Measurements from ENCODE around the gene STUB1. TPM values are rescaled to one million over a fixed set of nuclear protein-coding genes. Genes with fewer than 3 reads are reported as not detected.

Gene STUB1
- total RNA-seq, 6 experiments from 2014 or later: 37.3 to 69.6 (median 54.3) TPM

DNA sequence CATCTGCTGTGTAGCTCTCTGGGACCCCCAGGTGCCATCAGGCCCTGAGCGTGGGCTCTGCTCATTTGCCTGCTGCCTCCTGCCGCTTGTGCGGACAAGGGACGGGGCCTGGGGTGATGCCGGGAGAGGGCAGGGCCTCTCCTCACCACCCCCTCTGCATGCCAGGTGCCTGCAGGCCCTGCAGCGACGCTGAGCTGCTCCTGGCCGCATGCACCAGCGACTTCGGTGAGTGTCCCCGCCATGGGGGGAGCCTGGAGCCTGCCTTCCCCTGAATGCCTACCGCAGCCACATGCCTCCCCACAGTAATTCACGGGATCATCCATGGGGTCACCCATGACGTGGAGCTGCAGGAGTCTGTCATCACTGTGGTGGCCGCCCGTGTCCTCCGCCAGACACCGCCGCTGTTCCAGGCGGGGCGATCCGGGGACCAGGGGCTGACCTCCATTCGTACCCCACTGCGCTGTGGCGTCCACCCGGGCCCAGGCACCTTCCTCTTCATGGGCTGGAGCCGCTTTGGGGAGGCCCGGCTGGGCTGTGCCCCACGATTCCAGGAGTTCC lies 36.6 kb downstream of the STUB1 start:
- intact Hi-C loops (cut with DNase I): no loop called here
- no peak for DNase-seq

DNA sequence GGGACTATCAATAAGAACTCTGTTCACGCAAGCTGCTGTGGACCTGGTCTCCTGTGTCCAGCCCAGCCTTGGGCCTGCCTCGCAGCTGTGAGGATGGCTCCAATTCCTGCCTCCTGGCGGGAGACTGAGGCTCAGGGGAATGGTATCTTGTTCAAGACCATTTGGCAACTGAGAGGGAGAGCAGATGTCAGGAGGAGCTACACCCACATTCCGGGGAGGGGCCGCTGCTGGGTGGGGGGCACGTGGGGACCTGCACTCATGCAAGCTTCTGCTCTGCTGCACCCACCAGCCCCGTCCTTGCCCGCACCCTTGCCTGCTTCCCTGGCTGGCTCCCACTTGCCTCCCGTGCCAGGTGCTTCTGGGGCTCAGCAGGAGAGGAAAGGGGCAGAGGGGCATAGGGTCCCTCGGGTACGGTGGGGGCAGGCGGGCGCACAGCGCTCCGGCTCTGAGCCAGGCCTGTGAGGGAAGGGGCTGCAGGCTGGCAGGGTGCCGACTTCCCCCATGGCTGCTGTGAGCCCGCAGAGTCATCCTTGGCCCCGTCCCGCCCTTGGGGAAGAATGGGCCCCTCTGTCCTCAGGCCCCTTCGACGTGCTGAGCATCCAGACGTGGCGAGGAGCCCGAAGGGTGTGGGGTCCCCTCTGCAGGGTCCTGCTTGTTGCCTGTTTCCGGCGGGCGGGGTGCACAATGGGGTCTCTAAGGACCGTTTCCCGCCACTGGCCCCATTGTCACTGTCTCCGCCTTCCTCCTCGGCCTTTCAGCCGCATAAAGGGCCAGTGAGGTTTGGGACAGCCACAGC lies 37.4 kb downstream of the STUB1 start:
- DNase-seq (no peak), ATAC-seq (no peak)
- no peaks in the 10 kb centered on the region for H3K27me3 ChIP-seq
- peaks cover 0 to 33% (median 5%) of the 10 kb centered on the region in 4 donors for H3K4me1 ChIP-seq
- TF ChIP-seq POLR2A (IDR thresholded peaks at IDR 0.05) (no peak), CTCF (IDR thresholded peaks at IDR 0.05) (no peak)
- intact Hi-C loops (cut with DNase I): no loop called here
- H3K36me3 ChIP-seq: no peaks in the 10 kb centered on the region
- H3K9me3 ChIP-seq: no peaks in the 10 kb centered on the region
- no peak overlapping the region for H3K27ac ChIP-seq
- H3K4me3 ChIP-seq: no peak overlapping the region
- WGBS (ENCODE audit: insufficient coverage, low coverage, low lambda C conversion rate, missing lambda C conversion rate): no CpG with 5 or more reads among the region's 32 CpGs

More for the DNA sequence above, 36.6 kb downstream of the STUB1 start:
- TF ChIP-seq CTCF (IDR thresholded peaks at IDR 0.05) (no peak), POLR2A (IDR thresholded peaks at IDR 0.05) (no peak)
- Histone ChIP-seq H3K36me3 (no peaks in the 10 kb centered on the region), H3K4me1 (peaks cover 0 to 33% (median 5%) of the 10 kb centered on the region in 4 donors), H3K27ac (no peak overlapping the region), H3K4me3 (no peak overlapping the region), H3K9me3 (no peaks in the 10 kb centered on the region), H3K27me3 (no peaks in the 10 kb centered on the region)
- no peak for ATAC-seq
- WGBS (ENCODE audit: insufficient coverage, low coverage, low lambda C conversion rate, missing lambda C conversion rate): 65% methylated on average over 5 of the region's 29 CpGs

DNA sequence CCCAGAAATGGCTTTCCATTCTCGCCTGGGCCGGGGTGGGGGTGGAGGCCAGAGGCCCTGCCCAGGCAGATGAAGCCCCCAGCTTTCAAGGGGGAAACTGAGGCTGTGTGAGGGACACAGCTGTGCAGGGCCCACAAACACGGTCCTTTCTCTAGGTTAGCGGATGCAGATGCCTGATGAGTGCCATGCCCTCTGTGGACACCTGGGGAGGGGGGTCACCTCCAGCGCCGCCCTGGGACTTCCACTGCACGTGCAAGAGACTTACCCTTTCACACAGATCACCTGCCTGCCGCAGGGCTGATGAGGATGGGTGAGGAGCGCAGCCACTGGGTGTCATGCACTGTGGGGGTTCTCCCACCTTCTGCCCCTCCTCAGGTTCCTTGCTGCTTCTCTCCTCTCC lies 38.2 kb downstream of the STUB1 start:
- intact Hi-C loops (cut with DNase I): no loop called here
- no CpG with 5 or more reads among the region's 9 CpGs for WGBS (ENCODE audit: insufficient coverage, low coverage, low lambda C conversion rate, missing lambda C conversion rate)
- H3K4me1 ChIP-seq: peaks cover 0 to 33% (median 5%) of the 10 kb centered on the region in 4 donors
- H3K27me3 ChIP-seq: no peaks in the 10 kb centered on the region
- H3K36me3 ChIP-seq: no peaks in the 10 kb centered on the region
- TF ChIP-seq CTCF (IDR thresholded peaks at IDR 0.05) (no peak), POLR2A (IDR thresholded peaks at IDR 0.05) (no peak)
- no peak for DNase-seq
- H3K4me3 ChIP-seq: no peak overlapping the region
- no peak overlapping the region for H3K27ac ChIP-seq
- ATAC-seq: no peak
- no peaks in the 10 kb centered on the region for H3K9me3 ChIP-seq

DNA sequence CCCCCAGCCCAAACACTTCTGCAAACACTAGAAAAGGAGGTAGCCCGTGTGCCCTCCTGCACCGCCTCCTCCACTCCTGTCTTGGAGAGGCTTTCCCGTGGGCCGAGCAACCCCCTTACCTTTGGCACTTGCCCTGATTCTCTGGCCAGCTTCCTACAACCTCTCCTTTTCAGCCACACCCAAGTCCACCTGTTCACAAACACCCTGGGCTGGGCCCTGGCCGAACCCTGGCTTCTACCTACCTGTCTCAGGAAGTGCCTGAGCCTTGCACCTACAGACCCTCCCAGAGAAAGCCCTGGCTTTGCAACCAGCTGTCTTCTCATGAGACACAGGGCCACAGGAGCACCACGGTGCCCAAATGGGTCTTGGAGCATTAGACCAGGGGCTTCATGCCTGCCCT lies 38.7 kb downstream of the STUB1 start:
- Histone ChIP-seq H3K9me3 (no peaks in the 10 kb centered on the region), H3K27me3 (no peaks in the 10 kb centered on the region), H3K4me3 (no peak overlapping the region), H3K36me3 (no peaks in the 10 kb centered on the region), H3K27ac (no peak overlapping the region), H3K4me1 (peaks cover 0 to 33% (median 5%) of the 10 kb centered on the region in 4 donors)
- ATAC-seq (no peak), DNase-seq (no peak)
- WGBS (ENCODE audit: insufficient coverage, low coverage, low lambda C conversion rate, missing lambda C conversion rate): 89% methylated on average over 6 of the region's 6 CpGs
- intact Hi-C loops (cut with DNase I): no loop called here
- TF ChIP-seq CTCF (IDR thresholded peaks at IDR 0.05) (no peak), POLR2A (IDR thresholded peaks at IDR 0.05) (no peak)

Measured in right lobe of liver (tissue), 6 donors.